HG03159 (cell line): ENCODE data around the gene AZU1.
"Not testable (repeated sequence)": the region's sequence is repeated elsewhere in the genome, so short reads cannot be mapped to it uniquely, and the experiment has no call there.

Source experiments
- ATAC-seq: cut with Tn5 transposase; IDR thresholded peaks from one replicate; pipeline ENCODE4 v1.9.1; 2021; ENCODE audit warnings: mild to moderate bottlenecking, moderate library complexity; ENCODE audit not compliant: unreplicated experiment

AZU1 gene

DNA sequence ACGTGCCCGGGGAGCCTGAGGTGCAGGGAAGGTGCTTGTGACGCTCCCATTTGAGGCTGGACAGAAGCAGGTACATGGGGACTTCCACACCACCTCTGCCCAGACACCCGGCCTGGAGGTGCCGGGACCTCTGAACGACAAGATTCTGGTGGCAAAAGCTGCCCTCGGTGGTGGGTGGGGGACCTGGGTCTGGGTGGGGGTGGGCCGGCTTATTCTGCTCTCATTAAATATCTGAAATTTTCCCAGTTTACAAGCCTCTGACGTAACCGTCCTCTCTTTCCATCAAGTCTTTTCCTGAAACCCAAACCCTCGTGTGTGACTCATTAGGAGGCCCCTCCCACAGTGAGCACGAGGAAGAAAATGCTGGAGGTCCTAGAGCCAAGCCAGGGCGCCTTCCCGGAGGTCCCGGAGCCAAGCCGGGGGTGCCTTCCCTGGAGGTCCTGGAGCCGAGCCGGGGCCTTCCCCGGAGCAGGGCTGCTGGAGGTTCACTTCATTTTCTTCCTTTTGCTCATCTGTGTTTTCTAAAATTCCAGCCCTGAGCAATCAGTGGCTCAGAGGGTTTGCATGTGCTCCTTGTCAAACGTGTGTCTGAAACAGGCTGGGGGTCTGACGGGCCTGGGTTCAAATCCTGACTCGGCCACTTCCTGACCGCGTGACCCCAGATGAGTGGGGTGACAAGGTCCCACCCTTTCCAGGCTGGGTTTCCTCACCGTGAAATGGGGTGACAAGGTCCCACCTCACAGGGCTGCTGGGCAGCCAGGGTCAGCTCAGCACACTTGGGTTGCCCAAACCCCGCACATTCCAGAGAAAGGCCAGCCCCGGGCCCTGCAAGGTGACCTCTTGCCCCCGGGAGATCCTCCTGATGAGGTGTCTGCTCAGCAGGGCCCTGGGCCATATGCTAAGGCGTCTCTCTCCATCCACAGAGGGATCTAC is 41.9 kb downstream of the AZU1 start:
- ATAC-seq = no peak

DNA sequence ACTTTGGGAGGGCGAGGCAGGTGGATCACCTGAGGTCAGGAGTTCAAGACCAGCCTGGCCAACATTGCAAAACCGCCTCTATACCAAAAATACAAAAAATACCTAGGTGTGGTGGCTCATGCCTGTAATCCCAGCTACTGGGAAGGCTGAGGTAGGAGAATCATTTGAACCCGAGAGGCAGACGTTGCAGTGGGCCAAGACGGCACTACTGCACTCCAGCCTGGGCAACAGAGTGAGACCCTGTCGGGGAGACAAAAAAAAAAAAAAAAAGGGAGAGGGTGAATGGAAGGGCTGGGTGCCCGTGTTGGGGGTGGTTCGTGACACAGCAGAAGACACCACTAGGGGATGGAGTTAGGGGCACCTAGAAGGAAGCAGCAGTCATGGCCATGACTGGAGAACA is 42.7 kb downstream of the AZU1 start:
- no peak for ATAC-seq

DNA sequence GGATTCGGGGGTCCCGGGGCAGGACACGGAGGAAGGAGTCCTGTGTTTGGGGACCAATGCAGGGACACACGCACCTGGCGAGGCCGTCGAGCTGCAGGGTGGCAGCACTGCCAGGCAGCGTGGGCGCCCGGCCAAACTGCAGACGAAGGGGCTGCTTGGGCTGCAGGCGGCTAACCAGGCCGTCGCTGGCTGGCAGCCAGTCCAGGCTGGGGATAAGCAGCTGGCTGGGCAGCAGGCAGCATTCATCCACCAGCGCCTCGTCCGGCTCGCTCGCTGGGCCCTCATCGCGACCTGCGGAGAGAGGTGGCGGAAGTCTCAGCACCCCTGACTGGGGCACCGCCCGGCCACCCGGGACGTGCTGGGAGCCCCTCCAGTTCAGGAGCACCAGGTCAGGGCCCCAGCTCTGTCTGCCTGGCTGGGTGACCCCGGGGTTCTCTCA is 43.3 kb downstream of the AZU1 start:
- ATAC-seq = no peak

DNA sequence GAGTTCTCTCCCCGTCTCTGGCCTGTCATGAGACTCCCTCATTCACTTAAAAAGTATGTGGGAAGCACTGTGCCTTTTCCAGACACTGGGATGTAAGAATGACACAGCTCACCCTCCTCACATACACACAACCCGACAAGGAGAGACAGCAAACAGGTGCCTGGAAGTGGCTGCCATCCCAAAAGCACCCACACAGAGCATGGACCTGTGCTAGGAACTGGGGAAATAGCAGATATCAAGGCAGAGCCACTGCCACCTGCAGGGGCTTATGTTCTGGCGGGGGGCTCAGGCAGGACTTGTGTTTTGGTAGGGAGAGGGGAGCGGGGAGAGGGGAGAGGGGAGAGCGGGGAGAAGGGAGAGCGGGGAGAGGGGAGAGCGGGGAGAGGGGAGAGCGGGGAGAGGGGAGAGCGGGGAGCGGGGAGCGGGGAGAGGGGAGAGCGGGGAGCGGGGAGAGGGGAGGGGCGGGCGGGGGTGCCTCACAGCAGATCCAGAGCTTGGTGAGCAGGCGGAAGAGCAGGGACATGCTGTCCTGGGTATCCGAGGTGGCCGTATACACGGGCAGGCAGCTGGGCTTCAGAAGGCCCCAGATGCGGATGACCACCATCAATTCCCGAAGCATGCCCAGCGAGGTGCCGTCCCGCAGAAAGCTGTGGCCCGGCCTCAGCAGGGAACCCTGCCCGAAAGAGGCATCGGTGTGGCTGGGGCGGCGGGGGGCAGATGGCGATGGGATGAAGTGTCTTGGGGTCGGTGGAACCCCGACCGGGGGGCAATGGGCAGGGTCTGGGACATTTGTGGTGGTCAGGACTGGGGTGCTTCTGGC is 44.0 kb downstream of the AZU1 start:
- ATAC-seq = no peak

DNA sequence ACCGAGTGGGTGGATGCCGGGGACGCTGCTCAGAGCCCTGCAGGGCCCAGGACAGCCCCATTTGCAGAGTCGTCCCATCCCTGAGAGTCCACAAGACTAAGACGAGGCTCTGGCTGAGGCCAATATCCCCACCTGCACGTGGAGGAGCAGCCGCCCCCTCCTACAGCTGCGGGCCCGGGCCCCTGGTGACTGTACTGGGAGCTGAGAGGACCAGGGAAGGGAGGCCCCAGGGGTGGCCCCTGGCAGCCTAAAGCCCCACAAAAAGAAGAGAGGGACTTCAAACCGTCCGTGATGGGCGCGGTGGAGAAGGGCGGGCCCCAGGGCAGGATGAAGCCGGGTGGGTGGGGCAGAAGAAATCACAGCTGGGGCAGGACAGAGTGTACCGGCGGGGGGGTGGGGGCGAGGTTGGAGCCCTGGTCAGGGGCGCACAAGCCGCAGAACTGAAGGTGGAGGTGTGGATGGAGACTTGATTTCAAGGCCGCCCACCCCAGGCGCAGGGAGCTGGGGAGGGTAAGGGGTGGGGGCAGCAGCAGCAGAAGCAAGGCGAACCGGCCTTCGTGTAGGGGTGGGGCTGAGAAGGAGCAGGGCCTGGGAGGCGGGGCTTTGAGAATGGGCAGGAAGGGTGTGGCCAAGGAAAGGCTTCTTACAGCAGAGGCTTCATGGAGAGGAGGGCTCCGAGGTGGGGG is 44.8 kb downstream of the AZU1 start:
- no peak for ATAC-seq

DNA sequence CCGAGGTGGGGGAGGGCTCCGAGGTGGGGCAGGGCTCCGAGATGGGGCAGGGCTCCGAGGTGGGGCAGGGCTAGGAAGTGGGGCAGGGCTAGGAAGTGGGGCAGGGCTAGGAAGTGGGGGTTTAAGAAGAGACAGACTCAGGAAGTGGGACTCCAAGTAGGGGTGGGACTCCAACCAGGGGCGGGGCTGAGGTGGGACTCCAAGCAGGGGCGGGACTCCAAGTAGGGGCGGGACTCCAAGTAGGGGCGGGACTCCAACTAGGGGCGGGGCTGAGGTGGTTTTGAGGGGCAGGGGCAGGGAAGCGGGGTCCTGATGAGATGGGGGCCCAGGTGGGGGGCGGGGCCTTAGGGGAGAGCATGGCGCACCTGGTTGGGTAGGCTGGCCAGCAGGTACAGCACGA is 45.4 kb downstream of the AZU1 start:
- no peak for ATAC-seq

DNA sequence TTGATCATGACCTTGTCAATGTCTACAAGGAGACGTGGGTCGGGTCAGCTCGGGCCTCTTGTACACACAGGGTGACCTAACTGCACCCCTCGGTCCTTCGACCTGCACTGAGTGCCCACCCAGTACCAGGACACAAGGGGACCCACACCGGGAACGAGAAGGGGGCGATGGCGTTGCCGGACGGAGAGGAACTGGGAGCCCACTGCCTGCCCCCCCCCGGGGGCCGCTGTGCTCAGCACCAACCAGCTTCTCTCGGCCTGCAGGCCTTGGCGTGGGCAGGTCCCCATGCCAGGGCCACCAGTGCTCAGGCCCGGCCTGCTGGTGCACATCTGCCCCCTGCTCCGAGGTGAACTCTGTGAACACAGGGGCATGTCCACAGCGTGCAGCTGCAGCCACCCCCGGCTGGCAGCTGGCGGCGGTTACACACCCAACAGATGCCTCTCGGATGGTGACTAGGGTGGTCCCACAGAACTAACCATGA is 46.0 kb downstream of the AZU1 start:
- no peak for ATAC-seq

DNA sequence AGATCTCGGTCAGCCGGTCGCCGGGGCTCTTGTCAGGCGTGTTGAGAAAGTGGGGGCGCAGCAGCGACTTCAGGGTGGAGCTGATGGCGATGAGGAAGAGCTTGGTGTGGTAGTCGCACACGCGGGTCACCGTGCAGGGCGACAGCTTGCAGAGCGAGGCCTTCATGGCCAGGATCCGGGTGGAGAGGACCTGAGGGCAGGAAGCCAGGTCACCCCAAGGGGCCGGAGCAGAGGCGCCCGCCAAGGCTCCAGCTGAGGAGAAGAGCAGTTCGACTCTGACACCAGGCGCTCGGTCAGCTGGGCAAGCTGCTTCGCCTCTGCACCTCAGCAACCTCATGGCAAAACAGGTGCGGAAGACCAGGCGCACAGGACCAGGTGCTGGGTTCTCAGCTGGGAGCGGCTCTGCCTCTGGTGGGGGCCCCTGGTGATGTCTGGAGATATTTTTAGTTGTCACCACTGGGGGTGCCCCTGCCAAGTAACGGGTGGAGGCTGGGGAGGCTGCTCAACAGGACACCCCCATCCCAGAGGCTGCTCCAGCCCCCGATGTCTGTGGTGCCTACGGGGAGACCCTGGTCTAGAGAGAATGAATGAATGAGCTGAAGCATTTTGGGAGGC is 47.7 kb downstream of the AZU1 start:
- no peak for ATAC-seq

DNA sequence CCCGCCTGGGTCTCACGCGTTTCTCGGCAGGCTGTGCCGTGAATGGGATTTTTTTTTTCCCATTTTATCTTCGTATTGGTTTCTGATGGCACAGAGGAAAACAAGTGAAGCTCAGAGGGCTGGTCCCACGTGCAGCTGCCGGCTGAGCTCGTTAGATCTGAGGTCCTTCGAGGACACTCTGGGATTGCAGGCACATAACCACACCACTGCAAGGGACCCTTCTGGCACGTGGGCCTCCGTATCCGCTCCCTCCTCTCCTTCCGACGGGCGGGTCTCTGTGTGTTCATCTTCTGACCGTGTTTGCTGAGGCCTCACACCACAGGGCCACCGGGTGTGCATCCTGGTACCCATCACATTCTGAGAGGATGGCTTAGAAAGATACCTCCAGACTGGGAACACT is 48.5 kb downstream of the AZU1 start:
- ATAC-seq = no peak

DNA sequence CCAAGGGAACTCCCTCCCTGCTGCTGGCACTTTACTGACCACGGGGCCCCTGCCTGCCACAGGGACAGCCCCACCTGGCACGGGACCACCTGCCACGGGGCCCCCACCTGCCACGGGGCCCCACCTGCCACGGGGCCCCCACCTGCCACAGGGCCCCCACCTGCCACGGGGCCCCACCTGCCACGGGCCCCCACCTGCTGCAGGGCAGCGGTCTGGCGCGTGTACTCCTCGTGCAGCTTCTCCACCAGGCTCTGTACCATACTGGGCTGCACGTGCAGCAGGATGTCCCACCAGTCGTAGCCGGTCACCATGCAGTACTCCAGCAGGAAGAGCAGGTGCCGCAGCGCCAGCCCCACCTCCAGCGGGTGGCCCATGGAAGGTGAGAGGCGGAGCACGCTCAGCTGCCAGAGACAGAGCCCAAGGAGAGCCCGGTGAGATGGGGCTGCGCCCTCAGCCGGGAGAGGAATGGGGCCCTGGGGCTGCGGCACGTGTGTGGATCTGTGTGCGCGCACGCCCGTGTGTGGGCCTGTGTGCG is 49.2 kb downstream of the AZU1 start:
- no peak for ATAC-seq

DNA sequence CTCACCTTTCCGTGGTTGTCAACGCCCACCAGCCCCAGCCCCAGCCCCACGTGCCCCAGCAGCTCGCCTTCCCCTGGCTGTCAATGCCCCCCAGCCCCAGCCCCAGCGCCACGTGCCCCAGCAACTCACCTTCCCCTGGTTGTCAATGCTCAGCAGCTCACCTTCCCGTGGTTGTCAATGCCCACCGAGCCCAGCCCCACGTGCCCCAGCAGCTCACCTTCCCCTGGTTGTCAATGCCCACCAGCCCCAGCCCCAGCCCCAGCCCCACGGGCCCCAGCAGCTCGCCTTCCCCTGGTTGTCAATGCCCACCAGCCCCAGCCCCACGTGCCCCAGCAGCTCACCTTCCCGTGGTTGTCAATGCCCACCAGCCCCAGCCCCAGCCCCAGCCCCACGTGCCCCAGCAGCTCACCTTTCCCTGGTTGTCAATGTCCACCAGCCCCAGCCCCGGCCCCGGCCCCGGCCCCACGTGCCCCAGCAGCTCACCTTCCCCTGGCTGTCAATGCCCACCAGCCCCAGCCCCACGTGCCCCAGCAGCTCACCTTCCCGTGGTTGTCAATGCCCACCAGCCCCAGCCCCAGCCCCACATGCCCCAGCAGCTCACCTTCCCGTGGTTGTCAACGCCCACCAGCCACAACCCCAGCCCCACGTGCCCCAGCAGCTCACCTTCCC is 50.5 kb downstream of the AZU1 start:
- ATAC-seq = not testable (repeated sequence)

DNA sequence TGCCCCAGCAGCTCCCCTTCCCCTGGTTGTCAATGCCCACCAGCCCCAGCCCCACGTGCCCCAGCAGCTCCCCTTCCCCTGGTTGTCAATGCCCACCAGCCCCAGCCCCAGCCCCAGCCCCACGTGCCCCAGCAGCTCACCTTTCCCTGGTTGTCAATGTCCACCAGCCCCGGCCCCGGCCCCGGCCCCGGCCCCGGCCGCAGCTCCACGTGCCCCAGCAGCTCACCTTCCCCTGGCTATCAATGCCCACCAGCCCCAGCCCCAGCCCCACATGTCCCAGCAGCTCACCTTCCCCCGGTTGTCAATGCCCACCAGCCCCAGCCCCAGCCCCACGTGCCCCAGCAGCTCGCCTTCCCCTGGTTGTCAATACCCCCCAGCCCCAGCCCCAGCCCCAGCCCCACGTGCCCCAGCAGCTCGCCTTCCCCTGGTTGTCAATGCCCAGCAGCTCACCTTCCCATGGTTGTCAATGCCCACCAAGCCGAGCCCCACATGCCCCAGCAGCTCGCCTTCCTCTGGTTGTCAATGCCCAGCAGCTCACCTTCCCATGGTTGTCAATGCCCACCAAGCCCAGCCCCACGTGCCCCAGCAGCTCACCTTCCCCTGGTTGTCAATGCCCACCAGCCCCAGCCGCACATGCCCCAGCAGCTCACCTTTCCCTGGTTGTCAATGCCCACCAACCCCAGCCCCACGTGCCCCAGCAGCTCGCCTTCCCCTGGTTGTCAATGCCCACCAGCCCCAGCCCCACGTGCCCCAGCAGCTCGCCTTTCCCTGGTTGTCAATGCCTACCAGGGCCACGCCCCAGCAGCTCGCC is 51.3 kb downstream of the AZU1 start:
- not testable (repeated sequence) for ATAC-seq

DNA sequence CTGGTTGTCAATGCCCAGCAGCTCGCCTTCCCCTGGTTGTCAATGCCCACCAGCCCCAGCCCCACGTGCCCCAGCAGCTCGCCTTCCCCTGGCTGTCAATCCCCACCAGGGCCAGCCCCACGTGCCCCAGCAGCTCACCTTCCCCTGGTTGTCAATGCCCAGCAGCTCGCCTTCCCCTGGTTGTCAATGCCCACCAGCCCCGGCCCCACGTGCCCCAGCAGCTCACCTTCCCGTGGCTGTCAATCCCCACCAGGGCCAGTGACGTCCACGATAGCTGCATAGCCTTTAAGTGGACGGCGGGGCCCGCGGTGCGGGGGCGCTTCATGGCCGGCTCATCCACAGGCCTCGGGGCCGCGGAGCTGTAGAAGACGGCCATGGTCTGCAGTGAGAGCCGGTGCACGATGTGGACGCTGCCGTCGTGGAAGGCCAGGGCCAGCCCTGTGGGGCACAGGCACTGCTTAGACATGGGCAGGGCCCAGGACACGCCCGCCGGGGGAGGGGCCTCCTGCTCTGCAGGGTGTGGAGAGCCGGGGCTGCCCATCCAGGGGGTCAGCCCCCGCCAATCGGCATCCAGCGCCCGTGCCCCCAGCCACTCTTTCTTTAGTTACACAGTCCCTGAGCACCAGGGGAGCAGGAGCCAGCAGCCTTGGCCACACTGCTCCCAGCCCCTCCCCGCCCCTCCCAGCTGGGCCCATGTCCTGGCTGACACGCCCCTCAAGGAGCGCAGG is 52.2 kb downstream of the AZU1 start:
- ATAC-seq = no peak
